ENCODE results near the gene AQP5. TPM values are rescaled to one million over a fixed set of nuclear protein-coding genes. Genes with fewer than 3 reads are reported as not detected.

The AQP5 gene
- total and polyA plus RNA-seq, 4 donors = 7.5 to 57.1 (median 35.2) TPM

DNA sequence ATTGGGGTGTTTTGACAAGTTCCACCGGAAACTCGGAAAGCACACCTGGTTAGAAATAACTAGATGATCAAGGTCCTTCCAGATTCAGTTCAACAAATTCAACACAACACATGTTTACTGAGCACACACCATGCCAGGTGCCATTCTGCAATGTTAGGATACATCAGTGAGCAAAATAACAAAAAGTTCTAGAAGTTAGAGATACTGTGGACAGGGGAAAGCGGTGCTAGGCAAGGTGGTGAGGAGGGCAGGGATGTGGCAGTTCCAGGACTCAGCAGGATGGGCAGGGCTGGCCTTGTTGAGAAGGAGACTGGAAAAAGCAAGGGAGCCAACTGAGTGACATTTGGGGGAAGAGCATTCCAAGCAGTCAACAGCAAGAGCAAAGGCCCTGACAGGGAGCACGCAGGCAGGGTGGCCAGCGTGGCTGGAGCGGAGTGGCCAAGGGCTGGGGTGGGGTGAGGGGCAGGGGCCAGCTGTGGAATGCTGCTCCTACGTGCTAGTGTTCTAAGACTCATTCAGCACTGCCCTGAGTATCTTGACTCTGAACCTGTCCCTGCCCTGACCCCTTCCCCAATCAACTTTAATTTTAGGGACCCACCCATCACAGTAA lies 38.5 kb upstream of the AQP5 start:
- Histone ChIP-seq H3K9me3 (ENCODE audit: control insufficient read depth in 4 of 4, insufficient read depth in 3 of 4, low read length in 3 of 4) (no peaks in the 10 kb centered on the region), H3K4me3 (no peak overlapping the region), H3K36me3 (ENCODE audit: control insufficient read depth in 4 of 4, insufficient read depth in 4 of 4, low read length in 4 of 4) (no peaks in the 10 kb centered on the region), H3K4me1 (ENCODE audit: control insufficient read depth in 5 of 5, insufficient read depth in 5 of 5, low read length in 5 of 5) (peaks cover 0 to 7% (median 0%) of the 10 kb centered on the region in 5 donors), H3K9ac (ENCODE audit: insufficient read depth in 1 of 2, low read length in 2 of 2) (no peak overlapping the region), H3K27ac (ENCODE audit: low read depth in 1 of 2, low read length in 1 of 2) (no peak overlapping the region), H3K27me3 (ENCODE audit: control insufficient read depth in 3 of 3, insufficient read depth in 3 of 3, low read length in 2 of 3) (no peaks in the 10 kb centered on the region)
- WGBS, 2 donors = 83 to 87% methylated on average over 7 of the region's 7 CpGs
- no peak for DNase-seq
- TF ChIP-seq, protein P1, sequence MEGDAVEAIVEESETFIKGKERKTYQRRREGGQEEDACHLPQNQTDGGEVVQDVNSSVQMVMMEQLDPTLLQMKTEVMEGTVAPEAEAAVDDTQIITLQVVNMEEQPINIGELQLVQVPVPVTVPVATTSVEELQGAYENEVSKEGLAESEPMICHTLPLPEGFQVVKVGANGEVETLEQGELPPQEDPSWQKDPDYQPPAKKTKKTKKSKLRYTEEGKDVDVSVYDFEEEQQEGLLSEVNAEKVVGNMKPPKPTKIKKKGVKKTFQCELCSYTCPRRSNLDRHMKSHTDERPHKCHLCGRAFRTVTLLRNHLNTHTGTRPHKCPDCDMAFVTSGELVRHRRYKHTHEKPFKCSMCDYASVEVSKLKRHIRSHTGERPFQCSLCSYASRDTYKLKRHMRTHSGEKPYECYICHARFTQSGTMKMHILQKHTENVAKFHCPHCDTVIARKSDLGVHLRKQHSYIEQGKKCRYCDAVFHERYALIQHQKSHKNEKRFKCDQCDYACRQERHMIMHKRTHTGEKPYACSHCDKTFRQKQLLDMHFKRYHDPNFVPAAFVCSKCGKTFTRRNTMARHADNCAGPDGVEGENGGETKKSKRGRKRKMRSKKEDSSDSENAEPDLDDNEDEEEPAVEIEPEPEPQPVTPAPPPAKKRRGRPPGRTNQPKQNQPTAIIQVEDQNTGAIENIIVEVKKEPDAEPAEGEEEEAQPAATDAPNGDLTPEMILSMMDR (IDR thresholded peaks at IDR 0.05; ENCODE audit: control extremely low read depth, extremely low read depth) = no peak
- no peak for ATAC-seq (ENCODE audit: insufficient read depth, low FRiP score)

DNA sequence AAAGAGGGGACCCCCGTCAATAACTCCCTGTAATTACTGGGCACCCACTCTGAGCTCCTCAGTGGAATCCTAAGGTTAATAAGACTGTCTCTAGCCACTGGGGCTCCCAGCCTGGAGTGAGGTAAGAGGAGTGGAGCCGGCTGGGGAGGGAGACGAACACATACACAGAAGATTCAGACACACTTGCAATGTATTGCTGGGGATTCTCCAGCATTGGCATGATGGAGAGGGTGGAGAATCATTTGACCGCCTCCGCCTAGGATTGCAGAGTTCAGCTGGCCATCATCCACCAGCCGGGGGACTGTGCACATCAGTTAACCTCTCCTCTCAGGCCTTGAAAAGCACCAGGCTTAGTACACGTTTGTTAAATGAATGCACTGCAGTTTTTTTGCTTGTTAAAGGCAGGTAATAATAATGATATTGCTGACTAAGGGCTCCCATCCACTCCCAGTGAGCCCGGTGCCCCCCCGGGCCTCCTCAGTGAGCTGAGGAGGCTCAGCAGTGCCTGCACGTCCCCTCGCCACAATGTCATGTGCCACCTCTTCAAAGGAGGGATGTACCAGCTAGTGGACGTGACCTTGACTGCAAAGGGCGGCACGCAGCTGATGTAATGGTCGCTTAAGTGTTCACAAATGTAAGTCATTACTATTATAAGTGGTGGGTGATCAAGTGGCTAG lies 37.7 kb upstream of the AQP5 start:
- ATAC-seq (ENCODE audit: insufficient read depth, low FRiP score) (no peak), DNase-seq (no peak)
- H3K27ac ChIP-seq (ENCODE audit: low read depth in 1 of 2, low read length in 1 of 2) = no peak overlapping the region
- no peaks in the 10 kb centered on the region for H3K36me3 ChIP-seq (ENCODE audit: control insufficient read depth in 4 of 4, insufficient read depth in 4 of 4, low read length in 4 of 4)
- no peak overlapping the region for H3K4me3 ChIP-seq
- no peaks in the 10 kb centered on the region for H3K27me3 ChIP-seq (ENCODE audit: control insufficient read depth in 3 of 3, insufficient read depth in 3 of 3, low read length in 2 of 3)
- no peak overlapping the region for H3K9ac ChIP-seq (ENCODE audit: insufficient read depth in 1 of 2, low read length in 2 of 2)
- H3K9me3 ChIP-seq (ENCODE audit: control insufficient read depth in 4 of 4, insufficient read depth in 3 of 4, low read length in 3 of 4) = no peaks in the 10 kb centered on the region
- TF ChIP-seq, protein P1 (IDR thresholded peaks at IDR 0.05; ENCODE audit: control extremely low read depth, extremely low read depth) = no peak
- WGBS, 2 donors = 87 to 94% methylated on average over 15 of the region's 15 CpGs
- peaks cover 0 to 7% (median 0%) of the 10 kb centered on the region in 5 donors for H3K4me1 ChIP-seq (ENCODE audit: control insufficient read depth in 5 of 5, insufficient read depth in 5 of 5, low read length in 5 of 5)

DNA sequence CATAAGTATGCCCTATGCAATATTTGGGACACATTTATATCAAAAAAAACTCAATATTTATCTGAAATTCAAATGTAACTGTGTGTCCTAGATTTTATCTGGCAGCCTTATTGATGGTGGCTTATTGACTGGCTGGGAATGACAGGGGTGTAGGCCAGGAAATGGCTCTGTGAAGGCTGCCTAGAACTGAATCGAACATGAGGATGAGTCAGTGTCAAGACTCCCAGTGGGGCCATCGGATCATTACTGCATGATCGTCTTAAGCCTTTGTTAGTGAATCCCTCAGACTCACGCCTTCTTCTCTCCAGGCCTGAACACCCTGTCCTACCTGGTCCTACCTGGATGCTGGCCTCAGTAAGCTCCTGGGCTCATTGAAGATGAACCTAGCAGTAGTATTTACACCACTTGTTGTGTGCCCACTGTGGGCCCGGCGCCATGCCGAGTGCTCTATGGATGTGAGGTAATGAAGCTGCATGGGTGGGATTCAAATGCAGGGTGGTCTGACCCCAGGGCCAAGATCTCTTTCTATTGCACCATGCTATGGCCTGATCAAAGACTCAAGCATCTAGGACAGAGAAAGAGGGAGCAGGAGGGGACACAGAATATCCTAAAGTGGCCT lies 36.9 kb upstream of the AQP5 start:
- TF ChIP-seq, protein P1 (IDR thresholded peaks at IDR 0.05; ENCODE audit: control extremely low read depth, extremely low read depth) = no peak
- Histone ChIP-seq H3K9me3 (ENCODE audit: control insufficient read depth in 4 of 4, insufficient read depth in 3 of 4, low read length in 3 of 4) (no peaks in the 10 kb centered on the region), H3K27ac (ENCODE audit: low read depth in 1 of 2, low read length in 1 of 2) (no peak overlapping the region), H3K4me3 (no peak overlapping the region), H3K36me3 (ENCODE audit: control insufficient read depth in 4 of 4, insufficient read depth in 4 of 4, low read length in 4 of 4) (no peaks in the 10 kb centered on the region), H3K9ac (ENCODE audit: insufficient read depth in 1 of 2, low read length in 2 of 2) (no peak overlapping the region), H3K27me3 (ENCODE audit: control insufficient read depth in 3 of 3, insufficient read depth in 3 of 3, low read length in 2 of 3) (no peaks in the 10 kb centered on the region), H3K4me1 (ENCODE audit: control insufficient read depth in 5 of 5, insufficient read depth in 5 of 5, low read length in 5 of 5) (peaks cover 0 to 7% (median 0%) of the 10 kb centered on the region in 5 donors)
- no peak for ATAC-seq (ENCODE audit: insufficient read depth, low FRiP score)
- WGBS, 2 donors = 90 to 95% methylated on average over 7 of the region's 7 CpGs
- DNase-seq = no peak
